CD14-positive monocyte (primary cell): ENCODE measurements around the gene STN1. TPM values are rescaled to one million over a fixed set of nuclear protein-coding genes. Genes with fewer than 3 reads are reported as not detected.
A peak's percentile ranks its signal among the peaks of the same experiment; 100 is the strongest.

Experiments
- DNase-seq, 3 donors: peaks; one replicate each; pipeline ENCODE4 v3.0.0-alpha.2; 2011 to 2022
- H2AFZ ChIP-seq: 2 replicates; pipeline ENCODE4 v1.6.0; 2012; ENCODE audit warnings: mild to moderate bottlenecking, low read depth, low read length, inconsistent platforms; ENCODE audit not compliant: insufficient read depth, poor library complexity, severe bottlenecking
- H3K27ac ChIP-seq, 2 donors: 1 replicate in 1 of 2; 2 replicates in 1 of 2; pipeline ENCODE4 v1.5.1; 2012 to 2013; ENCODE audit warnings: low read length in 2 of 2, control low read depth in 1 of 2, inconsistent platforms in 1 of 2, low read depth in 1 of 2, mild to moderate bottlenecking in 1 of 2
- H3K27me3 ChIP-seq, 2 donors: one replicate each; pipeline versions ENCODE4 v1.6.0 to v1.6.1; 2011 to 2013; ENCODE audit warnings: low read length in 2 of 2; ENCODE audit not compliant: control insufficient read depth in 2 of 2, insufficient read depth in 2 of 2
- H3K36me3 ChIP-seq, 2 donors: replicated peaks in 1 of 2; 1 replicate in 1 of 2; 2 replicates in 1 of 2; pipeline versions ENCODE4 v1.5.1 to v1.6.1; 2012 to 2013; ENCODE audit warnings: low read length in 2 of 2, control low read depth in 1 of 2, inconsistent platforms in 1 of 2, mild to moderate bottlenecking in 1 of 2; ENCODE audit not compliant: insufficient read depth in 2 of 2, control insufficient read depth in 1 of 2
- H3K4me1 ChIP-seq, 2 donors: 1 replicate in 1 of 2; 2 replicates in 1 of 2; pipeline versions ENCODE4 v1.5.1 to v1.6.1; 2012 to 2013; ENCODE audit warnings: low read length in 2 of 2, control low read depth in 1 of 2, inconsistent platforms in 1 of 2, mild to moderate bottlenecking in 1 of 2, moderate library complexity in 1 of 2; ENCODE audit not compliant: insufficient read depth in 2 of 2, control insufficient read depth in 1 of 2
- H3K4me2 ChIP-seq: replicated peaks from 2 replicates; pipeline ENCODE3; 2012; ENCODE audit warnings: low read length, moderate library complexity, mild to moderate bottlenecking; ENCODE audit not compliant: poor library complexity, severe bottlenecking; ENCODE audit errors: extremely low read depth
- H3K4me3 ChIP-seq, 3 experiments: fragments of 200-600 bp in 1 of 3; sonication (generic) in 1 of 3; replicated peaks in 1 of 3; 1 replicate in 2 of 3; 2 replicates in 1 of 3; pipeline ENCODE4 v1.5.1; 2011 to 2013; ENCODE audit warnings: low read length in 3 of 3, mild to moderate bottlenecking in 3 of 3, control low read depth in 2 of 3, low read depth in 2 of 3, inconsistent platforms in 1 of 3, moderate library complexity in 1 of 3
- H3K79me2 ChIP-seq: 2 replicates; pipeline ENCODE4 v1.6.0; 2012; ENCODE audit warnings: mild to moderate bottlenecking, control low read depth, inconsistent platforms, low read length, moderate library complexity; ENCODE audit not compliant: insufficient read depth
- H3K9ac ChIP-seq: 2 replicates; pipeline ENCODE4 v1.6.0; 2017; ENCODE audit warnings: low read length, mild to moderate bottlenecking; ENCODE audit not compliant: insufficient read depth, poor library complexity, severe bottlenecking
- H3K9me3 ChIP-seq, 2 donors: replicated peaks in 1 of 2; 1 replicate in 1 of 2; 2 replicates in 1 of 2; pipeline versions ENCODE4 v1.5.1 to v1.6.1; 2012 to 2013; ENCODE audit warnings: low read length in 2 of 2, control low read depth in 1 of 2; ENCODE audit not compliant: control insufficient read depth in 1 of 2, insufficient read depth in 1 of 2
- H4K20me1 ChIP-seq: 2 replicates; pipeline ENCODE4 v1.6.0; 2012; ENCODE audit warnings: mild to moderate bottlenecking, low read length, control low read depth, moderate library complexity; ENCODE audit not compliant: insufficient read depth
- H3K27ac Mint-ChIP-seq, 7 donors: one replicate each; pipeline ENCODE4 v1.8.0; 2020; ENCODE audit warnings: mild to moderate bottlenecking in 7 of 7, mixed read lengths in 7 of 7, moderate library complexity in 6 of 7, inconsistent platforms in 2 of 7
- H3K27me3 Mint-ChIP-seq, 3 donors: one replicate each; pipeline ENCODE4 v1.8.0; 2021 to 2022; ENCODE audit warnings: low read depth in 3 of 3, mild to moderate bottlenecking in 3 of 3, mixed read lengths in 3 of 3, moderate library complexity in 3 of 3, inconsistent platforms in 1 of 3
- H3K36me3 Mint-ChIP-seq, 2 donors: one replicate each; pipeline ENCODE4 v1.8.0; 2020; ENCODE audit warnings: mixed read lengths in 2 of 2, inconsistent platforms in 1 of 2, mild to moderate bottlenecking in 1 of 2
- H3K4me1 Mint-ChIP-seq: one replicate; pipeline ENCODE4 v1.8.0; 2020; ENCODE audit warnings: mild to moderate bottlenecking, mixed read lengths
- H3K4me3 Mint-ChIP-seq, 2 donors: one replicate each; pipeline ENCODE4 v1.8.0; 2020; ENCODE audit warnings: mild to moderate bottlenecking in 2 of 2, mixed read lengths in 2 of 2, moderate library complexity in 1 of 2
- H3K9me3 Mint-ChIP-seq, 7 donors: one replicate each; pipeline ENCODE4 v1.8.0; 2020 to 2022; ENCODE audit warnings: mixed read lengths in 7 of 7, mild to moderate bottlenecking in 6 of 7, moderate library complexity in 6 of 7, inconsistent platforms in 2 of 7
- WGBS: methylation state at CpG from one replicate; pipeline ENCODE4 v1.1.5; 2013; ENCODE audit warnings: missing lambda C conversion rate; ENCODE audit not compliant: insufficient coverage; 5-methylcytosine and 5-hydroxymethylcytosine counted together
- intact Hi-C, 2 donors: fragments of 100-400 bp; cut with micrococcal nuclease; formaldehyde crosslinking; loops; one replicate each; pipeline versions ENCODE4 v1.15.0 to v1.15.1; 2023
- polyA plus RNA-seq, 3 donors: library from polyadenylated mRNA; depleted of rRNA in 1 of 3; unstranded in 2 of 3; stranded (reverse) in 1 of 3; fragments of 300-500 nt in 2 of 3; fragments of >200 nt in 1 of 3; fragmentation: Illumina TruSeq in 2 of 3; gene quantifications; 1 replicate in 2 of 3; 2 replicates in 1 of 3; pipeline ENCODE4 v1.2.3, GENCODE V29; 2012 to 2021
- TF ChIP-seq, protein P1 (sequence below): fragments of 200-600 bp; IDR thresholded peaks from one replicate; pipeline ENCODE4 v1.8.0; 2022; ENCODE audit warnings: antibody characterized with exemption, mild to moderate bottlenecking

STN1 gene
- polyA plus RNA-seq, 3 donors = 19.3 to 37.4 (median 35.9) TPM

DNA sequence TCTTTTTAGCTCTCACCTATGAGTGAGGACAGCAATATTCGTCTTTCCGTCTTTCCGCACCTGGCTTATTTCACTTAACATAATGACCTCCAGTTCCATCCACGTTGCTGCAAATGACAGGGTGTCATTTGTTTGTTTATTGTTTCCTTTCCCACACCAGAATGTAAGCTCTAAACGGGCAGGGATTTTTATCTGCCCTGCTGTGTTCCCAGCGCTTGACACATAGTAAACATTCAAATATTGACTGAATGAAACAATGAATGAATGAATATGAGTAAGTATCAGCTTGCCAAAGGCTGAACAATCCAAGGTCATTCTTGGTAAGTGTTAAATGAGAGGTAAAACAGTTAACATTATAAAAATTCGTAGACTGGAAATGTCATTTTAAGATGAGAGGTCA is 75.4 kb downstream of the STN1 start:
- Mint-ChIP-seq H3K4me1 (peaks cover 12% of the 10 kb centered on the region), H3K9me3 (no peaks in the 10 kb centered on the region), H3K36me3 (no peaks in the 10 kb centered on the region), H3K27me3 (peaks cover 0 to 9% (median 6%) of the 10 kb centered on the region in 3 donors), H3K27ac (peak overlapping the region in 1 of 7 donors; percentile 57), H3K4me3 (no peak overlapping the region)
- H3K9me3 ChIP-seq = no peaks in the 10 kb centered on the region
- DNase-seq = no peak
- H3K9ac ChIP-seq = no peak overlapping the region
- no peak overlapping the region for H3K27ac ChIP-seq
- H3K4me2 ChIP-seq = no peak overlapping the region
- no peaks in the 10 kb centered on the region for H3K79me2 ChIP-seq
- H3K4me3 ChIP-seq = no peak overlapping the region
- intact Hi-C loops = no loop called here
- H3K4me1 ChIP-seq = peaks cover 11 to 12% of the 10 kb centered on the region in 2 donors
- H3K27me3 ChIP-seq = no peaks in the 10 kb centered on the region
- WGBS = 50% methylated on average over 2 of the region's 7 CpGs
- no peaks in the 10 kb centered on the region for H3K36me3 ChIP-seq
- no peaks in the 10 kb centered on the region for H4K20me1 ChIP-seq
- H2AFZ ChIP-seq = no peak overlapping the region
- TF ChIP-seq, protein P1, sequence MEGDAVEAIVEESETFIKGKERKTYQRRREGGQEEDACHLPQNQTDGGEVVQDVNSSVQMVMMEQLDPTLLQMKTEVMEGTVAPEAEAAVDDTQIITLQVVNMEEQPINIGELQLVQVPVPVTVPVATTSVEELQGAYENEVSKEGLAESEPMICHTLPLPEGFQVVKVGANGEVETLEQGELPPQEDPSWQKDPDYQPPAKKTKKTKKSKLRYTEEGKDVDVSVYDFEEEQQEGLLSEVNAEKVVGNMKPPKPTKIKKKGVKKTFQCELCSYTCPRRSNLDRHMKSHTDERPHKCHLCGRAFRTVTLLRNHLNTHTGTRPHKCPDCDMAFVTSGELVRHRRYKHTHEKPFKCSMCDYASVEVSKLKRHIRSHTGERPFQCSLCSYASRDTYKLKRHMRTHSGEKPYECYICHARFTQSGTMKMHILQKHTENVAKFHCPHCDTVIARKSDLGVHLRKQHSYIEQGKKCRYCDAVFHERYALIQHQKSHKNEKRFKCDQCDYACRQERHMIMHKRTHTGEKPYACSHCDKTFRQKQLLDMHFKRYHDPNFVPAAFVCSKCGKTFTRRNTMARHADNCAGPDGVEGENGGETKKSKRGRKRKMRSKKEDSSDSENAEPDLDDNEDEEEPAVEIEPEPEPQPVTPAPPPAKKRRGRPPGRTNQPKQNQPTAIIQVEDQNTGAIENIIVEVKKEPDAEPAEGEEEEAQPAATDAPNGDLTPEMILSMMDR = no peak

DNA sequence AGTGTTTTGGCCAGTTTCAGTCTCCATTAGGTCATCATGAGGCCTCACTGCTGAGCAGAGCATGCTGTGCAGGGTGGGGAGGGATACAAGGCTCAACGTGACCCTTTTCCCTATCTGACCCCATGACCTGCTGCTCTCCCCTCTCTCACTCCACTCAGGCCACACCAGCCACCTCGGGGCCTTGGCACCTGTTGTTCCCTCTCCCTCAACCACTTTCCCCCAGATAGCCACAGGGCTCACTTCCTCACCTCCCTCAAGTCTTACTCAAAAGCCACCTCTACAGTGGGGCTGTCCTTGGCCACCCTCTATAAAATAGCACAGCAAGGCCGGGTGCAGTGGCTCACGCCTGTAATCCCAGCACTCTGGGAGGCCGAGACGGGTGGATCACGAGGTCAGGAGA is 76.5 kb downstream of the STN1 start:
- Histone ChIP-seq H2AFZ (no peak overlapping the region), H3K36me3 (no peaks in the 10 kb centered on the region), H3K9ac (no peak overlapping the region), H4K20me1 (no peaks in the 10 kb centered on the region), H3K27ac (no peak overlapping the region), H3K4me2 (no peak overlapping the region), H3K4me1 (peaks cover 11 to 12% of the 10 kb centered on the region in 2 donors), H3K79me2 (no peaks in the 10 kb centered on the region), H3K27me3 (no peaks in the 10 kb centered on the region), H3K4me3 (no peak overlapping the region), H3K9me3 (no peaks in the 10 kb centered on the region)
- H3K9me3 Mint-ChIP-seq = no peaks in the 10 kb centered on the region
- no peak for DNase-seq
- intact Hi-C loops = no loop called here
- TF ChIP-seq, protein P1 = no peak
- H3K4me1 Mint-ChIP-seq = peaks cover 12% of the 10 kb centered on the region
- WGBS = 85% methylated on average over 2 of the region's 7 CpGs
- peaks cover 0 to 9% (median 5%) of the 10 kb centered on the region in 3 donors for H3K27me3 Mint-ChIP-seq
- H3K36me3 Mint-ChIP-seq = no peaks in the 10 kb centered on the region
- H3K4me3 Mint-ChIP-seq = no peak overlapping the region
- no peak overlapping the region for H3K27ac Mint-ChIP-seq
